CD4-positive, alpha-beta T cell treated with Interleukin-15 for 4 hours (primary cell): ENCODE results near the gene CTBP2.
"Not testable (repeated sequence)": the region's sequence is repeated elsewhere in the genome, so short reads cannot be mapped to it uniquely, and the experiment has no call there.

Source experiments
- DNase-seq: peaks from one replicate; pipeline ENCODE4 v3.0.0-alpha.2; 2020; ENCODE audit warnings: low spot score

The CTBP2 gene

DNA sequence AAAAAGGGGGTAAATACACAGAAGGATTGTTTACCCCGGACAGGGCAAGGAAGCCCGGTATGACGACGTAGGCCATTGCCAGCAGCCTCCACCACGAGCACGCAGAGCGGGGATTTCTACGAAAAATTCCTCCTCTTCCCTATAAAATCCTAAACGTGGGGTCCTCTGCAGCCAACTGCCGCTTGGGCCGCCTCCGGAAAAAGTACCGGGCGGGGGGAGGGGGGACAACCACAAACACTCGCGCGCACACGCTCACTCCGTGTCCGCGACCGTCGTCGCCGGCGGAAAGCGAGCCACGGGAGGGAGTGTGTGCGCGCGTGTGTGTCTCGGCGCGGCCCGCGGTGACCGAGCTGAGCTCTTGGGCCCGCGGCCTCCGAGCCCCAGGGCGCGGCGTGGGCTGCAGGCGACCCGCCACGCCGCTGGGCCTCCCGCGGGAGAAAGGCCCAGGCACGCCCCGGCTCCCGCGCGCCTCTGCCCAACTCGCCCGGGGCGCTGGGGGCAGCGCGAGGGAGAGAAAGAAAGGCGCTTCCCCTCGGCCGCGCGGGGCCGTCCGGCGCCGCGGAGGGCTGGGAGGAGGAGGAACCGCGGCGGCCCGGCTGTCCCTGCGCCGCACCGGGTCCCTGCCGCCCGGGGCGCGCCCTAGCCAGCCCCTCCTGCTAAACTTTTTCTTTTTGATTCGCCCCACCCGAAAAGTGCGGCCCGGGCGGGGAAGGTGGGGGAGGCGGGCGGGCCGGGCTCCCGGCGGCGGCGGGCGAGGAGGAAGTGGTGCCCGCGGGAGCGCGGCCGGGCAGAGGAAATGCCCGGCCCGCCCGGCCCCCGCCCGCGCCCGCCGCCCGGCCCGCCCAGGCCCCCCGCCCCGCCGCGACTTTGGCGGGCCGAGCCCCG is 1.5 kb downstream of the CTBP2 start:
- DNase-seq = no peak

DNA sequence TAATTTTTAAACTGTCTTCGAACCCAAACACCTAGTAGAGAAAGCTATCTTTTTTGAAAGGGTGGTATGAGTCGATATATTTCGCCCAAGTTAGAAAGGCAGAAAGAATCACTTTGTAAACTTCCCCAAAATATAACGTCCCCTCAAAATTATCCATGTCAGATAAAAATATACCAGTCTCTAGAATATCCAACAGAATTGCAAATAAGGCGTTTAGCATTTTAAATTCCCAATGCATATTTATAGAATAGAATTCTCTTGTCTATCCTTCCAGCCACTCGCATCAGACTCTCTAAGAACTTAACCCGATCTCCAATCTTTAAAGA is 2.1 kb downstream of the CTBP2 start:
- DNase-seq = no peak

DNA sequence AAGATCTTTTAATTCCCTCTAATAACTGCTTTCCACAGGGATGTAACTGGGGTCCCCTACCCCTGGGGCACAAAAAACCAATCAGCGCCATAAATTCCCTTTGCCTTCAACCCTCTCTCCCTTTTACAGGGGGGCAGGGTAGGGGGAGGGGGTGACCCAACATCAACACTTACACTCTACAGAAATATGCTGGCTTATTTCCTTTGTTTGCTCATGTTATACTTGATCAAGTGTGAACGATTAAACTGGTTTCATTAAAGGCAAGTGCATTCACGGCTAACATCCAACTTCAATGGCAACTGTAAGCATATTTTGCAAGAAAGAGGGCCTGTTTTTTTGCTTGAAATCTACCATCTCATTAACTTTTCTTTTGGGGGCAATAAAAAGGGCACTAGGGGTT is 2.9 kb downstream of the CTBP2 start:
- no peak for DNase-seq

DNA sequence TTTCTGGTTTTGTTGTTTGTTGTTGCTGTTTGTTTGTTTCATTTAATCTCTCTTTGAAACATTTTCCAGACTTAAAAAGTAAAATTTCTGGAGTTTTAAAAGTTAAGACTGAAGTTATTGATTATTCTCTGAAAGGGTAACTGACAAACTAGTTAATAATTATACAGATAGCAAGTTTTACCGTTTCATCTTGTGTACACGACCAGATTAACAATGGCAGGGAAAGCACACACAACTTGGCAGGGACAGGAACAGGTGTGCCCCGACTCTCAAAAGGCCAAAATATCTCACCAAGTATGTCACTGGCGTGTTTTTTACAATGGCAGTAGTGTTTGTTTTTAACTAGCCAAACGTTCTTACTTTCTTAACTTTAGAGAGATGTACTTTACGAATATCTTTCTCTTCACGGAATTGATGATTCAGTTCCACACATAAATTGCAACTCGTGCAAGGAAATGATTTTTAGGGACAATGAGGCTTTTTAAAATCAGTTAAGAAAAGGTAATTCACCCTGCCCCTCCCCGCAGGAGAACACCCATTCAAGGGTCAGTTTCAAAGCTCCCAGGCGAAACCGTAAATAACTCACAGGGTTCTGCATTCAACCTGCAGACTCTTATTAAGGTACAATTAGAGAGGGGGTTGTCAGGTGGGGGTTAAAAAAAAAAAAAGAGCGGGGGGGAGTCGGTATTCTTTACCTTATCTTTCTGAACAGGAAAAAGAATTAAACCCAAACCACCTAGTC is 3.5 kb downstream of the CTBP2 start:
- DNase-seq = no peak

DNA sequence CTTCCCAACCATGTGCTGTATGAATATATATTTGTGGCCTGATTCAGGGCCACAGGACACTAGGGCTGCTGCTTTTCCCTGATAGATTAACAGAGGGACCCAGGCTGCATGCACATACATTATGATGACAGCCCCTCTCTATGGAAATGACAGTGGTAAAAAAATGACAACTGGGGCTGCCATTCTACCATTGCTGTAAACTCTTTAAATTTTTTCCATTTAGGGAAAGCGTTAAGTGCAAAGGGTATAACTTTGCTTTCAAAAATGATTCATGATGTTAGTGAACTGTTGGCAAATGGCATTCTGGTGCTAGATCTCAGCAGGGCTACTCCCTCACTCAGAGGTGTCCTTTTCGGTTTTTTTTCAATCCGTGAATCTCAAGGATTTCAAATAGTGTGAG is 4.2 kb downstream of the CTBP2 start:
- DNase-seq = no peak

- no peak for DNase-seq
Observed at GRCh38 chr10:125155101-125155500, 5.3 kb downstream of the CTBP2 start.

- no peak for DNase-seq
Observed at GRCh38 chr10:125154529-125154928, 5.8 kb downstream of the CTBP2 start.

- DNase-seq = no peak
Observed at GRCh38 chr10:125153703-125154490, 6.5 kb downstream of the CTBP2 start.

DNA sequence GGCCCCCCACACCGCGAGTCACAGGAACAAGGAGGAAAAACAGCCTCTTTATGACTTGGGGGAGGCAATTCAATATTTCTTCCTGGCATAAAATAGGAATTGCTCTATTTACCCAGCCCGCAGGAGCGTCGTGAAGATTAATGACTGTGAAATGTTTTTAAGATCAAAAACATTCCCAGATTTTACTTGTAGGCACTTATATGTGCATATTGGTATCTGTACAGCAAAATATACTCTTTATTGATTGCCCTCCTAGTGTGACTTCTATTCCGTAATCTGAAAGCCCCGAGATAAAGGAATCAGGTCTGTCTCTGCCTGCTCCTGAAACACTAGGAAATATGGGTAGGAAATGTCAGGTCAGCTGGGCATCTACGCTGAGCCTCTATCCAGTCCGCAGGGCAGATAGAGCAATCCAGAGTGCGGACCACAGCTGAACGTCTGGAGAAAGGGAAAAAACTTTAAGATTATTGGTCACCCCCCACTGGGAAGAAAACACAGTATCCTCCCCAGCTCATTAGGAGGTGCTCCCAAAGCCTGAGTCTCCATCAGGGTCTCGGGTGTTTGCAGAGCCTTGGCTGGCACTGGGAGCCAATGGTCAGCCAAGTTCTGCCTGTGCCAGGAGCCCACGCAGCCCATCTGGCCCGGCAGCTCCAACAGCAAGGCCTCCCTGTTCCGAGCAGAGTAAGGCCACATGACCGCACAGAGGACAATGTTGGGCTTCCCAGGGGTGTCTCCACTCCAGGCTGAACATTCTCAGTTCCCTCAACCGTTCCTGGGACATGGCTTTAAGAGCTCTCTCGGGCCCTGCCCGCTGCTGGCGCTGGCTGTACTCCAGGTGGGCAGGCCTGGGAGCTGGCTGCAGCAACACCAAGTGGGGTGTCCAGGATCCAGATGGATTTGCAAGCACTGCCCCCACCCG is 7.7 kb downstream of the CTBP2 start:
- no peak for DNase-seq

DNA sequence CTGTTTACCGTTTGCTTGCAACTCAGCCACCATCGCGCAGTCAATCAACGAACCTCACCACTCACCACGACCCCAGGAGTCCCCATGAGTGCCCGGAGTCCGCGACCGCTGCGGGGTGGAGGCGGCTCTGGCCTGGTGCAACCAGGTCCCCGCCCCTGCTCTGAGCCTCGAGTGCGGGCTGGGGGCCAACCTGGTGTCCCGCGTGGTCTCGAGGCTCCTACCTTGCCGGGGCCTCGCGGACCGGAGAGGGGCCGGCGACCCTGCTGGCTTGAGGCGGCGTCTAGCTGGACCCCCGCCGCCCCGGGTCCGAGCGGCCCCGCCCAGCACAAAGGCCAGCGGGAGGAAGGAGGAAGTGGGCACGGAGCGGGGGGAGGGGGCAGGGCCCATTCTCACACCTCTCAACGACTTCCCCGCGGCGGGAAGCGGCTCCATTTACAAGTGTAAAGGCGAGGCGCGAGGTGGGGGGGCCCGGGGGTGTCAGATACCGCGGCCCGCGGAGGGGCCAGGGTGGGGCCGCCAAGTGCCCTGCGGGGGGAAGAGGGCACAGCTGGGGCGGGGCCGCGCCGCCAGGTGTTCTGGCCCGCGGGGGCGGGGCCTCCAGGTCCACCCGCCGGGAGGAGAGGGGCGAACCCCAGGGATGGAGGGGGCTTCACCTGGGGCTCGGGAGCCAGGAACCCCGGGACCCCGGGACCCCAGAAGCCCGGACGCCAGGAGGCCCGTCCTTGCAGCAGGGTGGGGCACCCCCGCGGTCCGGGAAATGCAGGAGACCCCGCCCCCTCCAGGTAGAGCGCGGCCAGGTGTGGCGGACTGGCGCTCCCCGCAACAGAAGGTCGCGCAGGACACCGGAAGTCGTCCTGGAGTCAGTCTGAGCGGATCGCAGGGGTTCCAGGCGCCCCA is 8.6 kb downstream of the CTBP2 start:
- no peak for DNase-seq

DNA sequence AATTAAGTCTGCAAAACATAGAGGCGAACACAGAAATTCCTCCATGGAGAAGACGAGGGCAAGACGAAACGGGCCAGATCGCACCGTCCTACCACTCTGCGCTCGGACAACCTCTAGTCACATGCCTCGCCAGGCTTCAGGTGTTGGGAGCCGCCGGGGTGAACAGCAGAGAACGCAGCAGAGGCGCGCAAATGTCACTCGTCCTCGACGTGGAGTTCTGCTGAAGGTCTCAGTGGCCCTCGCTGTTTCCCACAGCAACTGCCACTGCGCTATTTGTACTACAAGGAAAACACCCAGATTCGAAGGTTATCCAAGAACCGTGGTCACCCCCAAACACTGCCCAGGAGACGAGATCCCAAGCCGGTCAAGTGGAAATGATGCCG is 9.2 kb downstream of the CTBP2 start:
- DNase-seq = no peak

GRCh38 chr10:125150376-125151083 is 9.8 kb downstream of the CTBP2 start:
- DNase-seq = not testable (repeated sequence)

- no peak for DNase-seq
Observed at GRCh38 chr10:125149680-125150047, 10.7 kb downstream of the CTBP2 start.

- no peak for DNase-seq
Observed at GRCh38 chr10:125149036-125149679, 11.2 kb downstream of the CTBP2 start.

DNA sequence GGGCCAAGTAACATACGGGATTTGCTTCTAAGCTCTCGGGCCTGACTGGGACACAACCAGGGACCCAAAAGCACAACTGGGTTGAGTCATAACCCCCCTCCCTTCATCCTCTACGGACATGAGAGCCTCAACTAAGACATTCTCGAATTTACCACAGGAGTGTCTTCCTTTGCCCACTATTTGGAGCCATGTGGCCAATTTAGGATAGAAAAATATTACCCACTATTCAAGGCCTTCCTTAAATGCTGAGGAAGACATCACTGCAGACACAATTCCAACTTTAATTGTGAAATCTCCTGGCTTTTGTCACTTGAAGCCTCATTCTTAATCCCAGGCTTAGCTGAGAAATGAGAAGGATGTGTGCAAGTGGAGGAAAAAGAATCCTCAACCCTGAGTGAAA is 11.8 kb downstream of the CTBP2 start:
- no peak for DNase-seq

DNA sequence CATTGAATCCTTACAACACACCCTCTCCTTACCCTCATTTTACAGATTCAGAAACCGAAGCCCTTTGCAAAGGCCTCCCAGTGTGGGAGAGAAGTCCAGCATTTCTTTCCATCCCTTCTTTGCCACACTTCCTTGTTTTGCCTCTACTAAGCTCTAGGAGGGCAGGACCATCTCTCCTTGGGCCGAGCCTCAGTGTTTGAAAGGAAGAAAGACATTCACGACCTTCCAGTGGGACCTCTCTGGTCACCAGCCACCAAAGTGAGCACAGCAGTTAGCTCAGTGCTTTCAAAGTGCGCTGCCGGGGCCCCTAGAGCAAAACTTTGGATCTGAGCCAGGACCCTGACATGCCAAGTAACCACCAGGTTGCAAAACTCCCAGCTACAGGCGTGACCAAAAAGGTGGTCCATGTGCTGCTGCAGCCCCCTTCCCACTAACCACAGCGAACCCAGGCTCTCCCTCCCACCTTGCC is 12.4 kb downstream of the CTBP2 start:
- DNase-seq = no peak

DNA sequence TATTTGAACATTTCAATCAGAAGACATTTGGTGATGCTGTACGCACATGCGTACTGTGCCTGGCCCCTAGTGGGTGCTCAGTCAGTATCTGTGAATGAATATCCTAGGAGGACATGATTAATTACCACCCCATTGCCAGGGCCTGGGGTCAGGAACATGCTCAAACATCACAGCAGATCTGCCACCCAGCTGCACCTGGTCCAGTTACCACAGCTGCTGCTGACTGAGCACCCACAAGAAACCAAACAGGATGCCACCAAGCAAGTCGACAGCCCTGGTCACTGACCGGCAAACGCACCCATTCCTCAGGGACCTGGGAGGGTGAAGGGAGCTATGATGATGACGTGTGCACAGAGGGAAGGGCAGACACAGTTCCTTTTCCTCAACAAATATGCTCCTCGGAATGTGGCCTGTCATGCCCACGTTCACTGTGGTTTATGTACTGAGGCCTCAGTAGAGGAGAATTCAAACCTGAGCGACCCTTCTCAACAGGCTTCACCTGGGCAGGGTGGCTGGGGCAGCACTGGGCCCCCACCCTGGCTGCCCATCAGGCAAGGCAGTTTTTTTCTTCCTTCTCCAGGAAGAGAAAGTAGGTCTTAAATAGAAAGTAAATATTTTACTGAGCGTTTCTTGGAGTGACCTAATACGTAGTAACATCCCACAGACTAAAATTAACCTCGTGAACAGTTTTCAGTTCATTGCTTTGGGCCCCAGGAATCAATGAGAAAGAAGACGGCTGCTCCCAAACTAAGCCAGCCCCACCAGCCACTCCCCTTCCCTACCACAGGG is 13.4 kb downstream of the CTBP2 start:
- no peak for DNase-seq

- DNase-seq = no peak
Observed at GRCh38 chr10:125145636-125146035, 14.7 kb downstream of the CTBP2 start.
